Dermis microvascular lymphatic vessel endothelial cell (primary cell): ENCODE measurements around the gene CCNG1. TPM values are rescaled to one million over a fixed set of nuclear protein-coding genes. Genes with fewer than 3 reads are reported as not detected.
"Not testable (repeated sequence)": the region's sequence is repeated elsewhere in the genome, so short reads cannot be mapped to it uniquely, and the experiment has no call there.

Experiments
- DNase-seq, 2 donors: peaks; one replicate each; pipeline versions ENCODE4 v3.0.0 to v3.0.0-alpha.2; 2010; ENCODE audit warnings: low read depth in 2 of 2
- total RNA-seq: library from RNA; depleted of rRNA; stranded (reverse); fragments of >200 nt; gene quantifications from 2 replicates; pipeline ENCODE4 v1.2.1, GENCODE V29; 2014

Gene CCNG1
- total RNA-seq, 1 donor from 2014 or later, result 300 TPM

DNA sequence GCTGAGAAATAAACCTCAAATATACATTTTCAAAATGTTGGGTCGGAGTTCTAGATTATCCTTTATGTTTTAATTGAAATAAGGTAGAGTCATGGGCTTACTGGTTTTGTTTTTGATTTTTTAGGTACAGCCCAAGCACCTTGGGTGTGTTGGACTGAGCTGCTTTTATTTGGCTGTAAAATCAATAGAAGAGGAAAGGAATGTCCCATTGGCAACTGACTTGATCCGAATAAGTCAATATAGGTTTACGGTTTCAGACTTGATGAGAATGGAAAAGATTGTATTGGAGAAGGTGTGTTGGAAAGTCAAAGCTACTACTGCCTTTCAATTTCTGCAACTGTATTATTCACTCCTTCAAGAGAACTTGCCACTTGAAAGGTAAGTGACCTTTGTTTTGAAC, 3.6 kb downstream of the CCNG1 start:
- no peak for DNase-seq

GRCh38 chr5:163444526-163444925, 7.1 kb downstream of the CCNG1 start:
- no peak for DNase-seq

DNA sequence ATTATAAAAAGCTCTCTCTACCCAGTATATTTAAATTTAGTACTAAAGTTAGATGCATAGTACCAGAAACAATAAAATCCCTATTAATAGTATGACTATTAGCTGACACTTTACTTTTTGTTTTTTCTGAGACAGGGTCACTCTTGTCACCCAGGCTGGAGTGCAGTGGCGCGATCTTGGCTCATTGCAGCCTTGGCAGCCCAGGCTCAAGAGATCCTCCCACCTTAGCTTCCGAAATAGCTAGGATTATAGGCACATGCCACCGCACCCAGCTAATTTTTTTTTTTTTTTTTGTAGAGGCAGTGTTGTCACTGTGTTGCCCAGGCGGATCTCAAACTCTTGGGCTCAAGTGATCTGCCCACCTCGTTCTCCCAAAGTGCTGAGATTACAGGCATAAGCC, 8.0 kb downstream of the CCNG1 start:
- DNase-seq, result no peak

- DNase-seq, result no peak
Observed at GRCh38 chr5:163447191-163447590, 9.8 kb downstream of the CCNG1 start.

GRCh38 chr5:163447875-163448274, 10.5 kb downstream of the CCNG1 start:
- DNase-seq, result no peak

DNA sequence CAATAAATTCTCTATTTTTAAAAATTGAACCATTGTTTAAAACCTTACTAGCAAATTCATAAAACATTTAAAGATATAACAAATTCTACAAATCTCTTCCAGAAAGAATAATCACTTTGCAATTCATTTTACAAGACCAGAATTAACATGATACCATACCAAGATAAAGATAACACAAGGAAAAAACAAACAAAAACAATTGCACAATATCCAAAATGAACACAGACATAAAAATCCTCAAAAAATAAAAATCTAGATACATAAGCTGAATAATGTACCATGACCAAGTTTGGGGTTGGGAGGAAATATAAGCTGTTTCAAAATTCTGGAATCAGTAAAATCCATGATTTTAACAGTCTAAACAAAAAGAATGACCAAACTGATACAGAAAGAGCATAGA, 11.1 kb downstream of the CCNG1 start:
- DNase-seq, result no peak

DNA sequence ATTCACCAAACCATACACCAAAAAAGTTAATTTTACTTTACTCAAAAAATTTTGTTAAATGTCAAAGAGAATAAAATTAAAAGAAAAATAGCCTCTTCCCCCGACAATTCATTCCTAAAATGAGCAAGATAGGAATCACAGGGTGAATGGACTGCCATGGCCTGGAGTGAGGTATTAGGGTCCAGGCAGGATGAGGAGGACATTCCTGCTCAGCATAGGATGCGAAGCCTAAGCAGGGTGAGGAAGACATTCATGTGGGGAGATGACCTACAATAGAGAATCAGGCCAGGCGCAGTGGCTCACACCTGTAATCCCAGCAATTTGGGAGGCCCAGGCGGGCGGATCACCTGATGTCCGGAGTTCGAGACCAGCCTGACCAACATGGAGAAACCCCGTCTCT, 14.1 kb downstream of the CCNG1 start:
- no peak for DNase-seq

DNA sequence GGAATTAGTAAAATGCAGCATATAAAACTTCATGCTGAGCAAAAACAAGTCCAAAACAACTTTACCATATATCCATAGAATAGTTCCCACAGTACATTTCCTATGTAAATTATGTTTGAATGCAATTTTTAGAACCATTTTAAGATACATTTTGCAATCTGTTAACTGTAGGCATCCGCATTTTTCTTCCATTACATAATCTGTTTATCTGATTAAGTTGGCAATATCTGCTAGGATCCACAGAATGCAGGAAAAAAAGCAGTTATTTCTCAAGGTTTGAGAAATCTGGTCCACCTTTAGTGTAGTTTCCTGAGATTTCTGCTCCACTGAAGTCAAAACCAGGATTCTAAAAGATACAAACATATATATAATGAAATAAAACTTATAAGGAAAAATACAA, 16.3 kb downstream of the CCNG1 start:
- DNase-seq, result no peak

GRCh38 chr5:163455406-163455805, 18.0 kb downstream of the CCNG1 start:
- DNase-seq, result not testable (repeated sequence)

DNA sequence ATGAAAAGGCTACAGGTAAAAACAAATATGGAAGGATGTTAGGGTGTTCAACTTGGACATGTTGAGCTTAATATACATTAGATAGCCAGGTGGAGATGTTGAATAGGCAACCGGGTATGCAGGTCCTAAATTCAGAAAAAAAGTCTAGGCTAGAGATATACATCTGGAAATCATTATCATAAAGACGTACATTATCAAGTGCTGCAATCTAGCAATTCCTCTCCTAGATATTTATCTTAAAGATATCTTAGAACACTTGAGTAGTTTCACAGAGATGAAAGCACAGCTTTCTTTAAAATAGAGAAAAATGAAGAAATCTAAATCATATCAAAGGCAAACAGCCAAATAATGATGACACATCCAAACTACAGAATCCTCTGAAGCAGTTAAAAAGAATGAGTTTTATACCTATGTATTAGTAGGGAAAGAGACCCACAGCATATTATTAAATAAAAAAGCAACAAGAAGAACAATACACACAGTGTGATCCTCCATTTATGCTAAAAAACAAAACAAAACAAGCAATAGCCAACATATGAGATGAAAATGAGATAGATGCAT, 18.7 kb downstream of the CCNG1 start:
- DNase-seq, result no peak

GRCh38 chr5:163456840-163457239, 19.4 kb downstream of the CCNG1 start:
- DNase-seq, result no peak

GRCh38 chr5:163458778-163459385, 21.5 kb downstream of the CCNG1 start:
- no peak for DNase-seq

- DNase-seq, result no peak
Observed at GRCh38 chr5:163459462-163459818, 22.0 kb downstream of the CCNG1 start.

DNA sequence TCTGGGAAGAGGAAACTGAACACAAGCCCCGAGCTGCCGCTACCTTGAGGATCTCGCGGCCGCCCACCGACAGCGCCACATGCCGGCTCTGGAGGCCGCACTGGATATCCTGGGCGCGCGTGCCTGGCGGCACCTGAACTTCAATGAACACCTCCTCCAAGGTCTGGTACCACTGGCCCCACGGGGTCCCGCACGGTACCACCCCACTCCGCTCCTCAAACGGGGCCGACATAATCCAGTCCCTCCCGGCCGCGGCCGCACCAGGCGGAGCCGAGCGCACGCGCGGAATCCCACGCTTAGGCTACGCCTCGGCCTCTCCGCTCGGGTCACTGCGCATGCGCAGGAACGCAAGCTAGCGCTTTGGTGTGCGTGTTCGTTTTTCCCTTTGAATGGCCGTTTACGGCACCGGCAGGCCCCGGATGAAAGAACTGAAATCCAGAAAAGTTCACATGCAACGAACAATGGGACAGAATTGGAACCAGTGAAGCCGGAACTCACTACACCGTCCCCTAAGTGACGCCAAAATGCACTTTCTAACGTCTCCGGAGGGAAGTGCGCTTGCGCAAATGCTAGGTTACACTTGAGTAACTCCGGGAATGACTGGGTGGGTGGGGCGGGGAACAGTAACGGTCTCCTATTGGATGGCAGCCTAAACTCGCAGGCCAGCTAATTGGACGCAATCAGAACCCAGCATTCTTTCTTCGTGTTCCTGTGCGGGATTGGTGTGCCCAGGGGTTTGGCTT, 22.6 kb downstream of the CCNG1 start, which contains the start of gene NUDCD2:
NUDCD2 (minus strand) TSS at position 284 of the 743 bp plus-strand sequence; CDS start at position 232, 52 bp downstream.
- DNase-seq, result peak; percentile 98 to 99

GRCh38 chr5:163460562-163461171, 23.3 kb downstream of the CCNG1 start, which contains the start of gene HMMR:
Gene HMMR, plus strand, starts transcription at chr5:163460632. Its CDS starts 61 bp downstream, at chr5:163460693.
- DNase-seq, result peak in 1 of 2 donors; percentile 43

- DNase-seq, result no peak
Observed at GRCh38 chr5:163463063-163463435, 25.7 kb downstream of the CCNG1 start.

DNA sequence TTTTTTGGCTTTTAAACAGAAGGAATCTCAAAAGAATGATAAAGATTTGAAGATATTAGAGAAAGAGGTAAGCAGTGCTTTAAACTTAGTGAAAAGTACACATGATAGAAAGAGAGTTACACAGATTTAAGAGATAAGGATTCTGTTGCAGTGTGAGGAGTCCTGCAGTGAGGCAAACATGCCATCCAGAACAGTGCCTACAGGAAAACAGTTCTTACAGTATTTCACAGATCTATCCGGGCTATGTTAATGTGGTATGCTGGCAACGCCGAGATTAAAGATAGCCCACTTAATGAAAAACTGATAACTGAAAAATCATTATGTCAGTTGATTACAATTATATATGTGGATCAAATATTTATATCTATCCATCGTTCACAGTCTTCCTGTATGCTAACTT, 30.3 kb downstream of the CCNG1 start:
- no peak for DNase-seq

DNA sequence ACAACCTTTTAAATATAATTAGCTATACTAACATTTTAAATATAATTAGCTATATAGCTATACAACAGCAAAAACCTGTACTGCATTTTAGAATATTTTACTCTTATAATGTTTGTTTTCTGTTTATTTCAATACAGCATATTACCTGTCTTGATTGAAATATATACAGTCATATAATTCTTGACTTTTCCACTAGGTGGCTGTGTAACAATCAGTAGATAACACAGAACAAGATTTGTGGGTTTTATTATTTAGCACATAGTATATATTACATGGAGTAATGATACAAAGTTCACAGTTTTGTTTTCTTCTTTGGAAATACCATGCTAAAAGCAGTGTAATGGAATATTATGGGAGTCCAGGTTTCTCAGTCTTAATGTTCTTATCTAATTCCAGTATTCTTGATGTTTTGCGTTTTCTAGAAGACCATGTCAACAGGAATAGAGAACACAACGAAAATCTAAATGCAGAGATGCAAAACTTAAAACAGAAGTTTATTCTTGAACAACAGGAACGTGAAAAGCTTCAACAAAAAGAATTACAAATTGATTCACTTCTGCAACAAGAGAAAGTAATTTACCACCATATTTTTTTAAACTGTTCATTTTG, 36.3 kb downstream of the CCNG1 start:
- peak; percentile 44 to 53 for DNase-seq

DNA sequence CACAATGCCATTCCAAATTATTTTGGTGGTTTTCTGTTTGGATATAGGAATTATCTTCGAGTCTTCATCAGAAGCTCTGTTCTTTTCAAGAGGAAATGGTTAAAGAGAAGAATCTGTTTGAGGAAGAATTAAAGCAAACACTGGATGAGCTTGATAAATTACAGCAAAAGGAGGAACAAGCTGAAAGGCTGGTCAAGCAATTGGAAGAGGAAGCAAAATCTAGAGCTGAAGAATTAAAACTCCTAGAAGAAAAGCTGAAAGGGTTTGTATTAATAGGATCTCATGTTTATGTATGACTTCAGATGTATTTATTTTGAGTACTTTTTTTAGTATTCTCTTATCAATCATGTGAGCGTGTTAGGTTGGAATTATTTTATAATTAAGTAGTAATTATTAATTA, 38.0 kb downstream of the CCNG1 start:
- DNase-seq, result no peak

- peak in 1 of 2 donors; percentile 43 for DNase-seq
Observed at GRCh38 chr5:163478126-163478981, 41.0 kb downstream of the CCNG1 start.

DNA sequence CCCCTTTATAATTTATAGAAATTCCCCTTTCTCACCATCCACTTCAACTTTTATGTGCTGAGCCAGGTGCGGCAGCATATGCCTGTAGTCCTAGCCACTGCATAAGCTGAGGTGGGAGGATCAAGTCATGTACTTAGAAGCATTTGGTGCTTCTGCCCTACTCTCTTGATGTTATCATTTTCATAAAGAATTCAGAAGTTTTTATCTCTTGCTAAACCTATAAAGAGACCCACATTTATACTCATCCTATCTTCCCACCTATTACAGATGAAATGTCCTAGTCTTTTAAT, 41.5 kb downstream of the CCNG1 start:
- no peak for DNase-seq
